MCF 10A (cell line): ENCODE data around the gene COL23A1. TPM values are rescaled to one million over a fixed set of nuclear protein-coding genes. Genes with fewer than 3 reads are reported as not detected.

Experiments used
- BruUV-seq: library from RNA; stranded (reverse); fragments of 400-500 nt; replicated peaks from 2 replicates; lab custom pipeline; 2021; lab: Mats Ljungman, UMichigan
- CTCF ChIA-PET: fragments of 300-600 bp; sonication (Branson Sonifier 250); formaldehyde crosslinking; extraction: SDS; loops from one replicate; lab custom pipeline; 2021; ENCODE audit warnings: antibody characterized with exemption, inconsistent platforms; lab: Yijun Ruan, JAX
- POLR2A ChIA-PET: fragments of 300-600, 350-650 bp; sonication (Branson Sonifier 250); formaldehyde crosslinking; extraction: SDS; loops from one replicate; lab custom pipeline; 2020; ENCODE audit warnings: antibody characterized with exemption, inconsistent platforms; lab: Yijun Ruan, JAX
- DNase-seq: peaks from one replicate; pipeline ENCODE4 v3.0.0-alpha.2; 2018; ENCODE audit not compliant: unreplicated experiment
- H3K27ac Mint-ChIP-seq: one replicate; pipeline ENCODE4 v1.8.0; 2022; ENCODE audit warnings: mild to moderate bottlenecking, low read depth, mixed read lengths; ENCODE audit not compliant: unreplicated experiment
- H3K27me3 Mint-ChIP-seq: one replicate; pipeline ENCODE4 v1.8.0; 2022; ENCODE audit warnings: mixed read lengths; ENCODE audit not compliant: insufficient read depth, unreplicated experiment
- H3K36me3 Mint-ChIP-seq: one replicate; pipeline ENCODE4 v1.8.0; 2022; ENCODE audit warnings: mild to moderate bottlenecking, moderate library complexity, mixed read lengths; ENCODE audit not compliant: insufficient read depth, unreplicated experiment
- H3K4me1 Mint-ChIP-seq: one replicate; pipeline ENCODE4 v1.8.0; 2022; ENCODE audit warnings: mixed read lengths; ENCODE audit not compliant: insufficient read depth, unreplicated experiment
- H3K4me3 Mint-ChIP-seq: one replicate; pipeline ENCODE4 v1.8.0; 2022; ENCODE audit warnings: mild to moderate bottlenecking, moderate library complexity, mixed read lengths; ENCODE audit not compliant: unreplicated experiment
- H3K9me3 Mint-ChIP-seq: one replicate; pipeline ENCODE4 v1.8.0; 2022; ENCODE audit warnings: mixed read lengths; ENCODE audit not compliant: unreplicated experiment
- CTCF ChIP-seq: fragments of 200-600 bp; IDR thresholded peaks from one replicate; pipeline ENCODE4 v1.8.0; 2022; ENCODE audit warnings: antibody characterized with exemption, mild to moderate bottlenecking; ENCODE audit not compliant: unreplicated experiment
- intact Hi-C: fragments of 100-400 bp; cut with micrococcal nuclease; formaldehyde crosslinking; loops from 2 replicates; pipeline ENCODE4 v1.14.1; 2022
- total RNA-seq: library from RNA; stranded (reverse); gene quantifications from 2 replicates; pipeline ENCODE4 v1.2.3, GENCODE V29; 2022

The COL23A1 gene
- total RNA-seq, 1 experiment from 2014 or later = not detected

- no TSS peak for BruUV-seq
- Mint-ChIP-seq H3K27ac (no peak overlapping the region), H3K9me3 (peaks cover 13% of the 10 kb centered on the region), H3K4me3 (no peak overlapping the region), H3K36me3 (peaks cover 7% of the 10 kb centered on the region), H3K27me3 (peaks cover 39% of the 10 kb centered on the region), H3K4me1 (peaks cover 2% of the 10 kb centered on the region)
- POLR2A ChIA-PET = interaction anchor here (1.4 kb wide), 1 partner anchor 19 kb away, joined by 3 read pairs; no protein-coding TSS in a partner anchor
- intact Hi-C loops = no loop called here
- no peak for DNase-seq
- TF ChIP-seq CTCF = no peak
- CTCF ChIA-PET = no interaction called here
These were observed 155.3 kb downstream of the COL23A1 start for GRCh38 chr5:178434851-178435250.

- CTCF ChIA-PET = no interaction called here
- POLR2A ChIA-PET = interaction anchor here (1.4 kb wide), 1 partner anchor 19 kb away, joined by 3 read pairs; no protein-coding TSS in a partner anchor
- BruUV-seq = no TSS peak
- Mint-ChIP-seq H3K4me3 (no peak overlapping the region), H3K4me1 (peaks cover 8% of the 10 kb centered on the region), H3K36me3 (peaks cover 7% of the 10 kb centered on the region), H3K9me3 (peaks cover 13% of the 10 kb centered on the region), H3K27me3 (peaks cover 33% of the 10 kb centered on the region), H3K27ac (peak overlapping the region; percentile 7)
- DNase-seq = no peak
- no peak for TF ChIP-seq CTCF
- intact Hi-C loops = no loop called here
These were observed 156.0 kb downstream of the COL23A1 start for GRCh38 chr5:178434016-178434761.

- Mint-ChIP-seq H3K9me3 (peaks cover 13% of the 10 kb centered on the region), H3K4me3 (no peak overlapping the region), H3K4me1 (peaks cover 14% of the 10 kb centered on the region), H3K27me3 (peaks cover 31% of the 10 kb centered on the region), H3K27ac (peak overlapping the region; percentile 7), H3K36me3 (peaks cover 7% of the 10 kb centered on the region)
- no TSS peak for BruUV-seq
- TF ChIP-seq CTCF = no peak
- POLR2A ChIA-PET = interaction anchor here (1.2 kb wide), 1 partner anchor 20 kb away, joined by 3 read pairs; no protein-coding TSS in a partner anchor
- intact Hi-C loops = no loop called here
- DNase-seq = no peak
- CTCF ChIA-PET = no interaction called here
These were observed 156.9 kb downstream of the COL23A1 start for GRCh38 chr5:178433273-178433775.

GRCh38 chr5:178432421-178433272 lies 157.5 kb downstream of the COL23A1 start:
- CTCF ChIA-PET = no interaction called here
- H3K36me3 Mint-ChIP-seq = peaks cover 7% of the 10 kb centered on the region
- intact Hi-C loops = no loop called here

More at GRCh38 chr5:178432421-178433272, 157.5 kb downstream of the COL23A1 start:
- no peak for TF ChIP-seq CTCF
- BruUV-seq = no TSS peak
- DNase-seq = no peak
- Mint-ChIP-seq H3K27ac (no peak overlapping the region), H3K27me3 (peaks cover 31% of the 10 kb centered on the region), H3K4me3 (no peak overlapping the region), H3K9me3 (peaks cover 13% of the 10 kb centered on the region), H3K4me1 (peaks cover 14% of the 10 kb centered on the region)
- POLR2A ChIA-PET = interaction anchor here (1.2 kb wide), 1 partner anchor 20 kb away, joined by 3 read pairs; no protein-coding TSS in a partner anchor
